HCT116 (cell line): ENCODE measurements around the gene GPBAR1. TPM values are rescaled to one million over a fixed set of nuclear protein-coding genes. Genes with fewer than 3 reads are reported as not detected.

Experiments
- ATAC-seq: fragments of 200-7000 bp; cut with Tn5 transposase; 2 replicates; pipeline ENCODE4 v1.9.1; 2020; ENCODE audit warnings: mild to moderate bottlenecking, moderate library complexity
- BruUV-seq: library from RNA; stranded (reverse); fragments of 400-500 nt; replicated peaks from 2 replicates; lab custom pipeline; 2021; lab: Mats Ljungman, UMichigan
- CTCF ChIA-PET: fragments of 300-600 bp; sonication (Branson Sonifier 250); formaldehyde crosslinking; loops from one replicate; lab custom pipeline; 2021; ENCODE audit warnings: antibody characterized with exemption; lab: Charles Lee
- POLR2A ChIA-PET: fragments of 300-600, 350-600 bp; sonication (Branson Sonifier 250); formaldehyde crosslinking; loops from one replicate; lab custom pipeline; 2021; ENCODE audit warnings: antibody characterized with exemption; lab: Charles Lee
- RAD21 ChIA-PET, 2 experiments: fragments of 300-600 bp; sonication (Branson Sonifier 250); formaldehyde crosslinking; loops; one replicate each; lab custom pipeline; 2023; ENCODE audit warnings: low total read pairs in 2 of 2; ENCODE audit not compliant: uncharacterized antibody in 2 of 2, unreplicated experiment in 2 of 2, low non-redundant PET in 1 of 2; lab: Charles Lee
- DNase-seq: peaks from one replicate; pipeline ENCODE4 v3.0.0-alpha.2; 2010; ENCODE audit warnings: low read depth, low spot score
- H2AFZ ChIP-seq: fragments of 200-600 bp; shearing (Covaris generic), sonication (generic); 2 replicates; pipeline ENCODE4 v1.6.1; 2017; ENCODE audit warnings: low read depth, mixed run types, mixed read lengths, antibody characterized with exemption, low read length; ENCODE audit not compliant: poor library complexity, severe bottlenecking
- H3K27ac ChIP-seq: 2 replicates; pipeline ENCODE4 v1.5.1; 2012; ENCODE audit warnings: low read depth, low read length
- H3K27me3 ChIP-seq: fragments of 200-600 bp; sonication (generic); 2 replicates; pipeline ENCODE4 v1.6.1; 2016; ENCODE audit warnings: mixed run types, low read length, mixed read lengths; ENCODE audit not compliant: insufficient read depth
- H3K36me3 ChIP-seq, 2 experiments: fragments of 200-500 bp in 1 of 2; fragments of 200-600 bp in 1 of 2; sonication (Bioruptor generic) in 1 of 2; sonication (generic) in 1 of 2; 2 replicates each; pipeline versions ENCODE4 v1.5.1 to v1.6.1; 2014 to 2016; ENCODE audit warnings: low read length in 2 of 2, inconsistent platforms in 1 of 2, mixed read lengths in 1 of 2, mixed run types in 1 of 2; ENCODE audit not compliant: insufficient read depth in 2 of 2, control insufficient read depth in 1 of 2
- H3K4me1 ChIP-seq, 2 experiments: fragments of 200-600 bp in 1 of 2; sonication (generic) in 1 of 2; 2 replicates each; pipeline versions ENCODE4 v1.5.1 to v1.6.1; 2012 to 2017; ENCODE audit warnings: low read length in 2 of 2, inconsistent platforms in 1 of 2, mild to moderate bottlenecking in 1 of 2, mixed read lengths in 1 of 2, mixed run types in 1 of 2, moderate library complexity in 1 of 2; ENCODE audit not compliant: insufficient read depth in 2 of 2, control insufficient read depth in 1 of 2
- H3K4me2 ChIP-seq: fragments of 200-600 bp; sonication (generic); 2 replicates; pipeline ENCODE4 v1.6.1; 2017; ENCODE audit warnings: mixed run types, low read length, mixed read lengths
- H3K4me3 ChIP-seq, 2 experiments: fragments of 200-600 bp in 1 of 2; sonication (generic) in 1 of 2; replicated peaks in 1 of 2; 2 replicates each; pipeline ENCODE4 v1.5.1; 2011 to 2016; ENCODE audit warnings: low read length in 2 of 2, control low read depth in 1 of 2, low read depth in 1 of 2, mild to moderate bottlenecking in 1 of 2, mixed read lengths in 1 of 2, mixed run types in 1 of 2
- H3K79me2 ChIP-seq: fragments of 200-600 bp; sonication (generic); 2 replicates; pipeline ENCODE4 v1.6.1; 2017; ENCODE audit warnings: mild to moderate bottlenecking, mixed run types, low read length, moderate library complexity, mixed read lengths; ENCODE audit not compliant: insufficient read depth
- H3K9ac ChIP-seq: fragments of 200-600 bp; sonication (generic); 2 replicates; pipeline ENCODE4 v1.6.1; 2016; ENCODE audit warnings: low read length, mixed read lengths
- H3K9me2 ChIP-seq: fragments of 200-600 bp; sonication (generic), shearing (Covaris generic); 2 replicates; pipeline ENCODE4 v1.6.1; 2017; ENCODE audit warnings: mixed run types, mild to moderate bottlenecking, moderate library complexity; ENCODE audit not compliant: insufficient read depth
- H3K9me3 ChIP-seq, 2 experiments: fragments of 200-500 bp in 1 of 2; fragments of 200-600 bp in 1 of 2; sonication (Bioruptor generic) in 1 of 2; sonication (generic) in 1 of 2; 2 replicates each; pipeline ENCODE4 v1.6.1; 2014 to 2017; ENCODE audit warnings: low read length in 2 of 2, mixed read lengths in 2 of 2, inconsistent platforms in 1 of 2, low read depth in 1 of 2, mild to moderate bottlenecking in 1 of 2, mixed run types in 1 of 2, moderate library complexity in 1 of 2; ENCODE audit not compliant: control insufficient read depth in 1 of 2, insufficient read depth in 1 of 2
- H4K20me1 ChIP-seq: fragments of 200-600 bp; sonication (generic), shearing (Covaris generic); 2 replicates; pipeline ENCODE4 v1.6.1; 2017; ENCODE audit warnings: mixed run types, mild to moderate bottlenecking, moderate library complexity; ENCODE audit not compliant: insufficient read depth
- CBX3 ChIP-seq: IDR thresholded peaks from 2 replicates; pipeline ENCODE4 v1.6.1; 2012; ENCODE audit warnings: low read depth
- CEBPB ChIP-seq: IDR thresholded peaks from 2 replicates; pipeline ENCODE4 v1.6.1; 2012; ENCODE audit warnings: low read depth
- EGR1 ChIP-seq: IDR thresholded peaks from 2 replicates; pipeline ENCODE4 v1.6.1; 2012; ENCODE audit warnings: low read depth
- ELF1 ChIP-seq: IDR thresholded peaks from 2 replicates; pipeline ENCODE4 v1.6.1; 2012; ENCODE audit warnings: low read depth, borderline replicate concordance
- EZH2 ChIP-seq: fragments of 200-600 bp; sonication (generic); IDR thresholded peaks from 2 replicates; pipeline ENCODE4 v1.6.1; 2017; ENCODE audit warnings: antibody characterized with exemption, mixed run types
- EZH2phosphoT487 ChIP-seq: fragments of 200-600 bp; IDR thresholded peaks from 2 replicates; pipeline ENCODE4 v1.6.1; 2018; ENCODE audit warnings: antibody characterized with exemption, borderline replicate concordance
- FOSL1 ChIP-seq: IDR thresholded peaks from 2 replicates; pipeline ENCODE4 v1.6.1; 2012; ENCODE audit warnings: low read depth
- JUND ChIP-seq: IDR thresholded peaks from 2 replicates; pipeline ENCODE4 v1.6.1; 2012
- RAD21 ChIP-seq: IDR thresholded peaks from 2 replicates; pipeline ENCODE4 v1.6.1; 2012; ENCODE audit warnings: low read depth, mild to moderate bottlenecking
- SIN3A ChIP-seq: IDR thresholded peaks from 2 replicates; pipeline ENCODE4 v1.6.1; 2012; ENCODE audit warnings: low read depth
- SP1 ChIP-seq: IDR thresholded peaks from 2 replicates; pipeline ENCODE4 v1.6.1; 2012; ENCODE audit warnings: low read depth
- SRF ChIP-seq: IDR thresholded peaks from 2 replicates; pipeline ENCODE4 v1.6.1; 2012; ENCODE audit warnings: low read depth
- TCF7L2 ChIP-seq: IDR thresholded peaks from 2 replicates; pipeline ENCODE4 v1.7.0; 2011; ENCODE audit warnings: borderline replicate concordance, inconsistent platforms; ENCODE audit not compliant: insufficient read depth, insufficient read length; ENCODE audit errors: extremely low read depth
- YY1 ChIP-seq: IDR thresholded peaks from 2 replicates; pipeline ENCODE4 v1.6.1; 2011; ENCODE audit warnings: low read length, low read depth, moderate library complexity, mild to moderate bottlenecking; ENCODE audit not compliant: insufficient replicate concordance; ENCODE audit errors: extremely low read depth
- ZFX ChIP-seq: fragments of 450-650 bp; IDR thresholded peaks from 2 replicates; pipeline ENCODE4 v1.6.1; 2017
- intact Hi-C: fragments of 100-400 bp; cut with micrococcal nuclease; formaldehyde crosslinking; loops from 2 replicates; pipeline ENCODE4 v1.10.0; 2022
- total RNA-seq: library from RNA; stranded (reverse); gene quantifications from one replicate; pipeline ENCODE4 v1.2.1, GENCODE V29; 2021; ENCODE audit not compliant: unreplicated experiment
- TF ChIP-seq, protein P1 (sequence below): IDR thresholded peaks from 2 replicates; pipeline ENCODE4 v1.6.1; 2012
- TF ChIP-seq, protein P2 (sequence below): IDR thresholded peaks from 2 replicates; pipeline ENCODE4 v1.6.1; 2012; ENCODE audit warnings: low read depth
- TF ChIP-seq, protein P3 (sequence below), 3 experiments: fragments of 200-600 bp in 1 of 3; sonication (generic) in 1 of 3; IDR thresholded peaks in 2 of 3; conservative IDR thresholded peaks in 1 of 3; 2 replicates each; pipeline ENCODE4 v1.5.1; 2012 to 2017; ENCODE audit warnings: low read depth in 2 of 3, low read length in 2 of 3, antibody characterized with exemption in 1 of 3, borderline replicate concordance in 1 of 3, control low read depth in 1 of 3, mild to moderate bottlenecking in 1 of 3, mixed read lengths in 1 of 3, mixed run types in 1 of 3, moderate library complexity in 1 of 3; ENCODE audit not compliant: insufficient read depth in 1 of 3

GPBAR1 gene
- total RNA-seq, 1 experiment from 2014 or later, result 0.27 TPM

DNA sequence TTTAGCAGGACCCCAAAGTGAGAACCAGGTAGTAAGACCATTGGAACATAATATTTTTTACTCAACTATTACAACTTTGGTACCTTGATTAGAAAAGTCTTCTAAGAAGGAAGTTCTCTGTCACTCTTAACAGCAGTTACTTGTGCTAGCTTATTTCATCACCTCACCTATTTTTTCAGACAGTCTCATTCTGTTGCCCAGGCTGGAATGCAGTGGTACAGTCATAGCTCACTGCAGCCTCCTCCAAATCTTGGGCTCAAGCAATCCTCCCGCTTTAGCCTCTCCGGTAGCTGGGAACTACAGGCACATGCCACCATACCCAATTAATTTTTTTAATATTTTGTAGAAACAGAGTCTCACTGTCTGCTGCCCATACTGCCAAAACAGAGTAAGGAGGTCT, 25.8 kb upstream of the GPBAR1 start:
- DNase-seq (no peak), ATAC-seq (no peak)
- no peaks in the 10 kb centered on the region for H3K27me3 ChIP-seq
- H3K79me2 ChIP-seq, result peaks cover 20% of the 10 kb centered on the region; the same call in 1 of the 2 replicates
- no peak overlapping the region for H3K4me2 ChIP-seq
- H3K4me1 ChIP-seq, result peaks cover 11% of the 10 kb centered on the region in 2 experiments
- CTCF ChIA-PET, result no interaction called here
- BruUV-seq, result no TSS peak
- H3K9me3 ChIP-seq, result no peaks in the 10 kb centered on the region
- intact Hi-C loops, result no loop called here
- H3K9ac ChIP-seq, result no peak overlapping the region
- POLR2A ChIA-PET, result no interaction called here
- peaks cover 54 to 57% of the 10 kb centered on the region in 2 experiments for H3K36me3 ChIP-seq
- no peak overlapping the region for H3K27ac ChIP-seq
- no peak overlapping the region for H2AFZ ChIP-seq
- RAD21 ChIA-PET, result no interaction called here
- H4K20me1 ChIP-seq, result no peaks in the 10 kb centered on the region
- TF ChIP-seq ELF1 (no peak), SRF (no peak), SIN3A (no peak)
- H3K4me3 ChIP-seq, result no peak overlapping the region
- no peaks in the 10 kb centered on the region for H3K9me2 ChIP-seq

DNA sequence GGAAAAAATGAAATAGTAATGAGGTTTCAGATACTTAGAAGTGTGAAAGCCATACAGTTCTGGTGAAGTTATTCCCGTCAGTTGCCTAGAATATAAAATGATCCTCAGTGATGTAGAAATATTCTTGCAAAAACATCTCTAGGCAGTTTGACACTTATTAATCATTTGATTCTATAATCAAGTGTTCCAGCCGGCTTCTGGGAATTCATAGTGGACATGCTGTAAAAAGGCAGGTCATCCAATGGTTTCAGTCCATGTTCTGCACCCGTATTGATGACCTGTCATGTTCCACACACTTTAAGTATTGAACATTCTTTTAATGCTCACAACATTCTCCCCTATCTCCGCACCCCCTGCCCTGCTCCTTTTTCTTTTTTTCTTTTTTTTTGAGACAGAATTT, 24.0 kb upstream of the GPBAR1 start:
- Histone ChIP-seq H3K9ac (no peak overlapping the region), H3K4me2 (no peak overlapping the region), H2AFZ (no peak overlapping the region), H3K9me3 (no peaks in the 10 kb centered on the region), H3K27ac (no peak overlapping the region), H3K4me3 (no peak overlapping the region), H3K27me3 (no peaks in the 10 kb centered on the region), H3K9me2 (no peaks in the 10 kb centered on the region), H3K4me1 (no peaks in the 10 kb centered on the region), H4K20me1 (no peaks in the 10 kb centered on the region), H3K79me2 (peaks cover 7% of the 10 kb centered on the region; the same call in 1 of the 2 replicates), H3K36me3 (peaks cover 47 to 53% of the 10 kb centered on the region in 2 experiments)
- ATAC-seq (no peak), DNase-seq (no peak)
- TF ChIP-seq ZFX, result no peak
- TF ChIP-seq SP1, result no peak
- TF ChIP-seq, protein P1, sequence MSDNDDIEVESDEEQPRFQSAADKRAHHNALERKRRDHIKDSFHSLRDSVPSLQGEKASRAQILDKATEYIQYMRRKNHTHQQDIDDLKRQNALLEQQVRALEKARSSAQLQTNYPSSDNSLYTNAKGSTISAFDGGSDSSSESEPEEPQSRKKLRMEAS, result no peak
- no peak for TF ChIP-seq SIN3A
- TF ChIP-seq JUND, result no peak
- no peak for TF ChIP-seq CEBPB
- no peak for TF ChIP-seq EZH2
- no peak for TF ChIP-seq TCF7L2
- TF ChIP-seq CBX3, result no peak
- no peak for TF ChIP-seq FOSL1
- no peak for TF ChIP-seq YY1
- TF ChIP-seq, protein P2, sequence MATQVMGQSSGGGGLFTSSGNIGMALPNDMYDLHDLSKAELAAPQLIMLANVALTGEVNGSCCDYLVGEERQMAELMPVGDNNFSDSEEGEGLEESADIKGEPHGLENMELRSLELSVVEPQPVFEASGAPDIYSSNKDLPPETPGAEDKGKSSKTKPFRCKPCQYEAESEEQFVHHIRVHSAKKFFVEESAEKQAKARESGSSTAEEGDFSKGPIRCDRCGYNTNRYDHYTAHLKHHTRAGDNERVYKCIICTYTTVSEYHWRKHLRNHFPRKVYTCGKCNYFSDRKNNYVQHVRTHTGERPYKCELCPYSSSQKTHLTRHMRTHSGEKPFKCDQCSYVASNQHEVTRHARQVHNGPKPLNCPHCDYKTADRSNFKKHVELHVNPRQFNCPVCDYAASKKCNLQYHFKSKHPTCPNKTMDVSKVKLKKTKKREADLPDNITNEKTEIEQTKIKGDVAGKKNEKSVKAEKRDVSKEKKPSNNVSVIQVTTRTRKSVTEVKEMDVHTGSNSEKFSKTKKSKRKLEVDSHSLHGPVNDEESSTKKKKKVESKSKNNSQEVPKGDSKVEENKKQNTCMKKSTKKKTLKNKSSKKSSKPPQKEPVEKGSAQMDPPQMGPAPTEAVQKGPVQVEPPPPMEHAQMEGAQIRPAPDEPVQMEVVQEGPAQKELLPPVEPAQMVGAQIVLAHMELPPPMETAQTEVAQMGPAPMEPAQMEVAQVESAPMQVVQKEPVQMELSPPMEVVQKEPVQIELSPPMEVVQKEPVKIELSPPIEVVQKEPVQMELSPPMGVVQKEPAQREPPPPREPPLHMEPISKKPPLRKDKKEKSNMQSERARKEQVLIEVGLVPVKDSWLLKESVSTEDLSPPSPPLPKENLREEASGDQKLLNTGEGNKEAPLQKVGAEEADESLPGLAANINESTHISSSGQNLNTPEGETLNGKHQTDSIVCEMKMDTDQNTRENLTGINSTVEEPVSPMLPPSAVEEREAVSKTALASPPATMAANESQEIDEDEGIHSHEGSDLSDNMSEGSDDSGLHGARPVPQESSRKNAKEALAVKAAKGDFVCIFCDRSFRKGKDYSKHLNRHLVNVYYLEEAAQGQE, result no peak
- TF ChIP-seq RAD21, result no peak
- TF ChIP-seq EGR1, result no peak
- TF ChIP-seq, protein P3, sequence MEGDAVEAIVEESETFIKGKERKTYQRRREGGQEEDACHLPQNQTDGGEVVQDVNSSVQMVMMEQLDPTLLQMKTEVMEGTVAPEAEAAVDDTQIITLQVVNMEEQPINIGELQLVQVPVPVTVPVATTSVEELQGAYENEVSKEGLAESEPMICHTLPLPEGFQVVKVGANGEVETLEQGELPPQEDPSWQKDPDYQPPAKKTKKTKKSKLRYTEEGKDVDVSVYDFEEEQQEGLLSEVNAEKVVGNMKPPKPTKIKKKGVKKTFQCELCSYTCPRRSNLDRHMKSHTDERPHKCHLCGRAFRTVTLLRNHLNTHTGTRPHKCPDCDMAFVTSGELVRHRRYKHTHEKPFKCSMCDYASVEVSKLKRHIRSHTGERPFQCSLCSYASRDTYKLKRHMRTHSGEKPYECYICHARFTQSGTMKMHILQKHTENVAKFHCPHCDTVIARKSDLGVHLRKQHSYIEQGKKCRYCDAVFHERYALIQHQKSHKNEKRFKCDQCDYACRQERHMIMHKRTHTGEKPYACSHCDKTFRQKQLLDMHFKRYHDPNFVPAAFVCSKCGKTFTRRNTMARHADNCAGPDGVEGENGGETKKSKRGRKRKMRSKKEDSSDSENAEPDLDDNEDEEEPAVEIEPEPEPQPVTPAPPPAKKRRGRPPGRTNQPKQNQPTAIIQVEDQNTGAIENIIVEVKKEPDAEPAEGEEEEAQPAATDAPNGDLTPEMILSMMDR (IDR thresholded peaks at IDR 0.05 in 2 of 3, conservative IDR thresholded peaks at IDR 0.05 in 1 of 3; ENCODE audit: borderline replicate concordance in 1 of 3, insufficient read depth in 1 of 3, low read depth in 2 of 3, low read length in 2 of 3), result no peak
- no peak for TF ChIP-seq EZH2phosphoT487
- ChIA-PET POLR2A (no interaction called here), RAD21 (no interaction called here), CTCF (no interaction called here)
- intact Hi-C loops, result no loop called here
- BruUV-seq, result no TSS peak
